Epithelial cell of esophagus (primary cell): ENCODE results near the gene ANG.

ENCODE experiments used
- DNase-seq: peaks from one replicate; pipeline ENCODE4 v3.0.0; 2010; ENCODE audit warnings: low read depth
- H3K4me3 ChIP-seq: 2 replicates; pipeline ENCODE4 v1.5.1; 2011; ENCODE audit warnings: mild to moderate bottlenecking, low read length, control low read depth
- CTCF ChIP-seq: IDR thresholded peaks from 2 replicates; pipeline ENCODE4 v1.5.1; 2011; ENCODE audit warnings: low read depth, mild to moderate bottlenecking, low read length, control low read depth, inconsistent platforms; ENCODE audit not compliant: insufficient read depth; ENCODE audit errors: missing control alignments

The ANG gene

GRCh38 chr14:20743556-20743955 lies 55.0 kb downstream of the ANG start:
- no peak for TF ChIP-seq CTCF
- H3K4me3 ChIP-seq, result no peak overlapping the region
- peak; percentile 48 for DNase-seq
